ENCODE data around the gene PRKD2. TPM values are rescaled to one million over a fixed set of nuclear protein-coding genes. Genes with fewer than 3 reads are reported as not detected.

The PRKD2 gene
- total and polyA plus RNA-seq, 8 donors = 13.8 to 90.3 (median 21.0) TPM

DNA sequence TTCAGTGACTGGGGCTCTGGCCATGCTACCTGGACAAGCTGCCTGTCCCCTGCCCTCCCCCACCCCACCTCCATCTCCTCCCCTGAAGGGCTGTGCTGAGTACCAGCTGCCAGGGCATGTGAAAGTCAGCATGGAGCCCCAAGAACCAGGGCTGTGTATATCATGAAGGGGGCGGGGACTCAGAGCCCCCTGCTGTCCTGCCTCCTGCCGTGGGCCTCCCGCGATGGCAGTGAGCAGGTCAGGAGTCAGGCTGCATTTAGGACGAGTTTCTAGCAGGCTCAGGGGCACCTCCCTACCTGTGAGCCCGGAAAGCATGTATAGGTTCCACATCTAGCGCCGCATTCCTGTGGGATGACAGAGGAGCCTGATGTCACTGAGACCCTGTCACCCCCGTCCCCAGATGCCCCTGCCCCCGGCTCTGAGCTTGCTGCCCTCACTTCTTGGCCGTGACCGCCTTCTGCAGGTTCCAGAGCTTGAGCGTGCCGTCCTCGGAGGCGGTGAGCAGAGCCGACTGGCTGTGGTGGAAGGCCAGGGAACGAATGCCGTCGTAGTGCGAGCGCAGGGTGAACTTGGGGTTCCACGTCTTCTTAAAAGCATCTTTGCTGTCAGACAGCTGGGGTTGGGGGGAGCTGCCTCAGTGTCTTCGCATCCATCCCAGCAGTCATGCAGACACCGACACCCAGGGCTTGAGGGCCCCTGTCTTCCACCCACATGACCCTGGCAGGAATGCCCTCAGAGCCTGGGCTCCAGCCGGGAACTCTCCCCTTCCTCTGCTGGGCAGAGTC is 8.3 kb upstream of the PRKD2 start:
- Histone ChIP-seq H3K9me3 (no peaks in the 10 kb centered on the region), H3K4me1 (no peaks in the 10 kb centered on the region), H3K27ac (no peak overlapping the region), H3K27me3 (no peaks in the 10 kb centered on the region), H3K4me3 (no peak overlapping the region), H3K36me3 (peaks cover 17 to 77% (median 45%) of the 10 kb centered on the region in 3 donors)
- ATAC-seq (no peak), DNase-seq (peak in 1 of 6 donors; percentile 61), FAIRE-seq (no peak)
- TF ChIP-seq, protein P1, sequence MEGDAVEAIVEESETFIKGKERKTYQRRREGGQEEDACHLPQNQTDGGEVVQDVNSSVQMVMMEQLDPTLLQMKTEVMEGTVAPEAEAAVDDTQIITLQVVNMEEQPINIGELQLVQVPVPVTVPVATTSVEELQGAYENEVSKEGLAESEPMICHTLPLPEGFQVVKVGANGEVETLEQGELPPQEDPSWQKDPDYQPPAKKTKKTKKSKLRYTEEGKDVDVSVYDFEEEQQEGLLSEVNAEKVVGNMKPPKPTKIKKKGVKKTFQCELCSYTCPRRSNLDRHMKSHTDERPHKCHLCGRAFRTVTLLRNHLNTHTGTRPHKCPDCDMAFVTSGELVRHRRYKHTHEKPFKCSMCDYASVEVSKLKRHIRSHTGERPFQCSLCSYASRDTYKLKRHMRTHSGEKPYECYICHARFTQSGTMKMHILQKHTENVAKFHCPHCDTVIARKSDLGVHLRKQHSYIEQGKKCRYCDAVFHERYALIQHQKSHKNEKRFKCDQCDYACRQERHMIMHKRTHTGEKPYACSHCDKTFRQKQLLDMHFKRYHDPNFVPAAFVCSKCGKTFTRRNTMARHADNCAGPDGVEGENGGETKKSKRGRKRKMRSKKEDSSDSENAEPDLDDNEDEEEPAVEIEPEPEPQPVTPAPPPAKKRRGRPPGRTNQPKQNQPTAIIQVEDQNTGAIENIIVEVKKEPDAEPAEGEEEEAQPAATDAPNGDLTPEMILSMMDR (IDR thresholded peaks at IDR 0.05) = no peak
- intact Hi-C loops (cut with DNase I) = no loop called here
- WGBS, 2 donors = 93 to 94% methylated on average over 26 of the region's 26 CpGs

DNA sequence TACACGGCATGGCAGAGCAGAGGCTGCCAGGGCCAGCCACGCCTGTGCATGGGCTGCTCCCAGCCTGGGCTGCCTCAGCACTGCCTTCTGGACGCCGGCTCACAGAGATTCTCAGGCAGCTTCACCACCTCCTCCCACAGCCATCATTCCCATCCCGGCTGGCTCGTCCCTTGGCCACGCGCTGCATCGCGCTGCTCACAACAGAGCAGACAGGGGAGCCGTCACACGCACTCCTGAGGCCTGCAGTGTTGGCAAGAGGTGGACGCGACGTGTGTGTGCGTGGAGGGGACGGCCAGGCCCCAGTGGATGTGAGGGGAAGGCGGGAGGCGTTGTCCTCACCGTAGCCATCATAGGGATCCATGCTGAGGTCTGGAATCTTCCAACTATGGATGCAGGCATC is 7.6 kb upstream of the PRKD2 start:
- WGBS, 2 donors = 87 to 88% methylated on average over 20 of the region's 20 CpGs
- Histone ChIP-seq H3K27me3 (no peaks in the 10 kb centered on the region), H3K36me3 (peaks cover 17 to 69% (median 47%) of the 10 kb centered on the region in 3 donors), H3K9me3 (no peaks in the 10 kb centered on the region), H3K4me3 (no peak overlapping the region), H3K4me1 (no peaks in the 10 kb centered on the region), H3K27ac (no peak overlapping the region)
- TF ChIP-seq, protein P1 (IDR thresholded peaks at IDR 0.05) = no peak
- FAIRE-seq (no peak), DNase-seq (peak in 1 of 6 donors; percentile 57), ATAC-seq (no peak)
- intact Hi-C loops (cut with DNase I) = no loop called here

DNA sequence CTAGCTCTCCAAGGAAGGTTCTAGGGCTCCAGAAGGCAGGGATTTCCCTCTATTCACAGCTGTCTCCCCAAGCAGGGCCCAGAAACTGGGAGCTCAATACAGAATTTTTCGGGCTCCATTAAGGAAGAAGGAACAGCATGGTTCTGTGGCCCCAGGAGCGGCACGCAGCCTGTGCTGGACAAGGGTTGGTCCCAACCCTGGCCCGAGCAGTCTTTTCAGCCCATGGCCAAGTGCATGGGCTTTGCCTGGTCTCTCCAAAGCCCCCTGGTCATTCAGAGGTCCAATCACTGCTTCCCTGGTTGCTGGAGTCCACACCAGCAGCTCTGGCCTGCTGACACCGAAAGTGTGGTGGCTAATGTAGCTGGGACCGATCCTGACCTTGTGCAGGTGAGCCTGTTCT is 6.6 kb upstream of the PRKD2 start:
- DNase-seq (peak in 1 of 6 donors; percentile 23), ATAC-seq (no peak), FAIRE-seq (no peak)
- H3K9me3 ChIP-seq = no peaks in the 10 kb centered on the region
- no peaks in the 10 kb centered on the region for H3K27me3 ChIP-seq
- WGBS, 2 donors = 93 to 96% methylated on average over 6 of the region's 6 CpGs
- TF ChIP-seq, protein P1 (IDR thresholded peaks at IDR 0.05) = no peak
- no peak overlapping the region for H3K27ac ChIP-seq
- H3K4me3 ChIP-seq = no peak overlapping the region
- intact Hi-C loops (cut with DNase I) = no loop called here
- no peaks in the 10 kb centered on the region for H3K4me1 ChIP-seq
- peaks cover 17 to 65% (median 47%) of the 10 kb centered on the region in 3 donors for H3K36me3 ChIP-seq

GRCh38 chr19:46723023-46723461 is 6.1 kb upstream of the PRKD2 start:
- Histone ChIP-seq H3K4me1 (no peaks in the 10 kb centered on the region), H3K27ac (no peak overlapping the region), H3K27me3 (no peaks in the 10 kb centered on the region), H3K9me3 (no peaks in the 10 kb centered on the region), H3K36me3 (peaks cover 17 to 61% (median 46%) of the 10 kb centered on the region in 3 donors), H3K4me3 (no peak overlapping the region)
- WGBS, 2 donors = 93 to 95% methylated on average over 16 of the region's 16 CpGs
- intact Hi-C loops (cut with DNase I) = no loop called here
- TF ChIP-seq, protein P1 (IDR thresholded peaks at IDR 0.05) = no peak
- no peak for DNase-seq
- ATAC-seq = no peak
- FAIRE-seq = no peak

- no peaks in the 10 kb centered on the region for H3K27me3 ChIP-seq
- DNase-seq (no peak), FAIRE-seq (no peak), ATAC-seq (no peak)
- TF ChIP-seq, protein P1 (IDR thresholded peaks at IDR 0.05) = no peak
- no peaks in the 10 kb centered on the region for H3K9me3 ChIP-seq
- H3K4me3 ChIP-seq = no peak overlapping the region
- peaks cover 0 to 3% (median 0%) of the 10 kb centered on the region in 3 donors for H3K4me1 ChIP-seq
- no peak overlapping the region for H3K27ac ChIP-seq
- intact Hi-C loops (cut with DNase I) = no loop called here
- peaks cover 14 to 61% (median 40%) of the 10 kb centered on the region in 3 donors for H3K36me3 ChIP-seq
- 87 to 90% methylated on average over 25 of the region's 25 CpGs for WGBS, 2 donors
Observed at GRCh38 chr19:46722421-46723022, 5.6 kb upstream of the PRKD2 start.
